GM12874 (cell line): ENCODE results near the gene RASGRF1.
A peak's percentile ranks its signal among the peaks of the same experiment; 100 is the strongest.

Source experiments
- TF ChIP-seq, protein P1 (sequence below): IDR thresholded peaks from 2 replicates; pipeline ENCODE4 v1.5.1; 2011; ENCODE audit warnings: low read depth, mild to moderate bottlenecking, control low read depth, low read length, moderate library complexity; ENCODE audit not compliant: insufficient read depth

Gene RASGRF1, protein sequence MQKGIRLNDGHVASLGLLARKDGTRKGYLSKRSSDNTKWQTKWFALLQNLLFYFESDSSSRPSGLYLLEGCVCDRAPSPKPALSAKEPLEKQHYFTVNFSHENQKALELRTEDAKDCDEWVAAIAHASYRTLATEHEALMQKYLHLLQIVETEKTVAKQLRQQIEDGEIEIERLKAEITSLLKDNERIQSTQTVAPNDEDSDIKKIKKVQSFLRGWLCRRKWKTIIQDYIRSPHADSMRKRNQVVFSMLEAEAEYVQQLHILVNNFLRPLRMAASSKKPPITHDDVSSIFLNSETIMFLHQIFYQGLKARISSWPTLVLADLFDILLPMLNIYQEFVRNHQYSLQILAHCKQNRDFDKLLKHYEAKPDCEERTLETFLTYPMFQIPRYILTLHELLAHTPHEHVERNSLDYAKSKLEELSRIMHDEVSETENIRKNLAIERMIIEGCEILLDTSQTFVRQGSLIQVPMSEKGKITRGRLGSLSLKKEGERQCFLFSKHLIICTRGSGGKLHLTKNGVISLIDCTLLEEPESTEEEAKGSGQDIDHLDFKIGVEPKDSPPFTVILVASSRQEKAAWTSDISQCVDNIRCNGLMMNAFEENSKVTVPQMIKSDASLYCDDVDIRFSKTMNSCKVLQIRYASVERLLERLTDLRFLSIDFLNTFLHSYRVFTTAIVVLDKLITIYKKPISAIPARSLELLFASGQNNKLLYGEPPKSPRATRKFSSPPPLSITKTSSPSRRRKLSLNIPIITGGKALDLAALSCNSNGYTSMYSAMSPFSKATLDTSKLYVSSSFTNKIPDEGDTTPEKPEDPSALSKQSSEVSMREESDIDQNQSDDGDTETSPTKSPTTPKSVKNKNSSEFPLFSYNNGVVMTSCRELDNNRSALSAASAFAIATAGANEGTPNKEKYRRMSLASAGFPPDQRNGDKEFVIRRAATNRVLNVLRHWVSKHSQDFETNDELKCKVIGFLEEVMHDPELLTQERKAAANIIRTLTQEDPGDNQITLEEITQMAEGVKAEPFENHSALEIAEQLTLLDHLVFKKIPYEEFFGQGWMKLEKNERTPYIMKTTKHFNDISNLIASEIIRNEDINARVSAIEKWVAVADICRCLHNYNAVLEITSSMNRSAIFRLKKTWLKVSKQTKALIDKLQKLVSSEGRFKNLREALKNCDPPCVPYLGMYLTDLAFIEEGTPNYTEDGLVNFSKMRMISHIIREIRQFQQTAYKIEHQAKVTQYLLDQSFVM (N-terminal part only)

DNA sequence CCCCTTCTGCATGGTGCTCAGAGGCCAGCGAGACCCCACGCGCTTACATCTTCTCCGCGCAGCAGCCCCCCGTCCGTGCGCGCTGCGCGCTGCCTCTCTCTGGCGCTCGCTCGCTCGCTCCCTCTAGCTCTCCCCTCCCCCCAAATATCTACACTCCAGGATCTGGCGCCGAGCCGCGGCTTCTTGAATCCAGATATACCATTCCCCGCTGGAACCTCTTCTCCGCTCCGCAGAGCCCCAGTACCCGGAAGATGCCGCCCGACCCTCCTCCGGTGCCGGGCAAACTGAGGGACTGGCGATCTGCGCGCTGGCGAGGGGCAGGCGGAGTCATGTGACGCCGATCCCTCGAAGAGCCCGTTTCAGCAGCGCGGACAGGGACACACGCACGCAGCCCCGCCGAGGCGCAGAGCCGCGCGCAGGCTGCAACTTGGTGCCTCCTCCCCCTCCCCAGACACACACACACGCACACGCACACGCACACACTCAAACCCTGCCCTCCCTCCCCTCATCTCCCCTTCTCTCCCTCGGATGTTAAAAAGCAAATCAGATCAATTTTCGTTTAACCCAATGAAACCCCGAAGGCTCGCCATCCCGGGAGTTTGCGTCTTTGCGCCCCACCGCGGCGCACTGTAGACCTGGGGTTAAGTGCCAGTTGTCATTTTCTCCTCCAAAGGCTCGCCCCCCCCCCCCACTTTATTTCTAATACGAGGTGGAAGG lies at the start of gene RASGRF1:
Gene RASGRF1, minus strand, starts transcription at position 294 of the 717 bp plus-strand sequence. Its CDS starts 282 bp downstream, at position 12.
- TF ChIP-seq, protein P1, sequence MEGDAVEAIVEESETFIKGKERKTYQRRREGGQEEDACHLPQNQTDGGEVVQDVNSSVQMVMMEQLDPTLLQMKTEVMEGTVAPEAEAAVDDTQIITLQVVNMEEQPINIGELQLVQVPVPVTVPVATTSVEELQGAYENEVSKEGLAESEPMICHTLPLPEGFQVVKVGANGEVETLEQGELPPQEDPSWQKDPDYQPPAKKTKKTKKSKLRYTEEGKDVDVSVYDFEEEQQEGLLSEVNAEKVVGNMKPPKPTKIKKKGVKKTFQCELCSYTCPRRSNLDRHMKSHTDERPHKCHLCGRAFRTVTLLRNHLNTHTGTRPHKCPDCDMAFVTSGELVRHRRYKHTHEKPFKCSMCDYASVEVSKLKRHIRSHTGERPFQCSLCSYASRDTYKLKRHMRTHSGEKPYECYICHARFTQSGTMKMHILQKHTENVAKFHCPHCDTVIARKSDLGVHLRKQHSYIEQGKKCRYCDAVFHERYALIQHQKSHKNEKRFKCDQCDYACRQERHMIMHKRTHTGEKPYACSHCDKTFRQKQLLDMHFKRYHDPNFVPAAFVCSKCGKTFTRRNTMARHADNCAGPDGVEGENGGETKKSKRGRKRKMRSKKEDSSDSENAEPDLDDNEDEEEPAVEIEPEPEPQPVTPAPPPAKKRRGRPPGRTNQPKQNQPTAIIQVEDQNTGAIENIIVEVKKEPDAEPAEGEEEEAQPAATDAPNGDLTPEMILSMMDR, result no peak

DNA sequence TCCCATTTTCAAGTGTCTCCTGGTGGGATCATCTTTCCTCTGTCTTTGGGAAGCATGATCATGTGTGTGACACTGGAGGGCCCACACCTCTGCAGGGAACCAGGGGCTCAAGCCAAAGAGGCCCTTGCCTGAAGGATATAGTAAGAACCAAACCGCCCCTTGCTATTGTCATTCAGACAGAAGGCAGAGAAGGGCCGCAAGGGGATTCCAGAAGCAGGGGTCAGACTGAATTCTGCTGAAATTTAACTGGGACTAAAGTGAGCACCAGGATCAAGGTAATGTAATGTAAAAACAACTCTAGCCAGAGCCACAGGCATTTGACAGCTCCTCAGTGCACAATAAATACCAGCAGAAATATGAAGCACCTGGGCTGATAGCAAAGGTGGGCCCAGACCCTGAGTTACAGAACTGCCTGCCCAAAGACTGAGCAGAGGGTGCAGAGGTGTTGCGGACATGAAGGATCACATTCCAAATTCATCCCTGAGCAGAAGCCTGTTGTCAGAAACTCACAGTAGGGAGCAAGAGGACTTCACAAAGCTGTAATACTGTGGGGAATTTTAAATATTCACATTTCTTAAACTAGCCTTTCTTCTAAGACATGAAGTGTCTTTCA lies 46.0 kb upstream of the RASGRF1 start:
- TF ChIP-seq, protein P1, result no peak

DNA sequence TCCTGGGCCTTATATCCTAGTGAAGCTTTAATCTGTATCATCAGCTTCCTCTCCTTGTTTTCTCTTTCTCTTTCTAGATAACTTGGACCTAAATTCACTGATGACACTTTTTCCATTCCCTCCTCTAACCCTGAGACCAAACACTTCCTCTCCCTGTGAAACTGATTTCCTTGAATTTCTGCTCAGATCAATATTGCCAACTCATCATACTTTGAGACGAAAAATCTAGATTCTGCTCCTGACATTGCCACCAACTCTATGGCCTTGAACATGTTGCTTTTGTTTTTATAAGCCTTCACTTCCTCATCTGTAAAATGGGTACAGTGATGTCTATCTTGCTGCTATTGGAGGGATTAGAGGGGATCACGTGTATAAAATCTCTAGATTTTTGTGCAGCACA lies 42.7 kb upstream of the RASGRF1 start:
- TF ChIP-seq, protein P1, result no peak

DNA sequence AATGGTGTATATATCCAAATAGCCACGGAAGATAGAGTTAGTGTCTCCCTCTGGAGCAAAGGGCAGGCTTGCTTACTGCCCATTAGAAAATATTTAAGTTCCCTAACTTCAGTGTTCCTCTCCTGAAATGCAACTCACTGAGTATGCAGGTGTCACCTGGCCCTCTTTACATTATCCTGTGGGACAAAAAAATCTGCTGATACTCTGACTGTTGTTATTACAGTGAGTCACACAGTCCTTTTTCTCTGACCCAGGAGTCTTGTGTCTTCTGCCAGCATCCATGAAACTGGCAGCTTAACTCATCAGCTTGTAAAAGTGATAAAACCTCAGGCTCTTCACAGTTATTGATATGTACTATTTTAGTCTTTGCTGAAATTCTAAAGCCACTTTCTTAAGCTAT lies 42.2 kb upstream of the RASGRF1 start:
- TF ChIP-seq, protein P1, result no peak

DNA sequence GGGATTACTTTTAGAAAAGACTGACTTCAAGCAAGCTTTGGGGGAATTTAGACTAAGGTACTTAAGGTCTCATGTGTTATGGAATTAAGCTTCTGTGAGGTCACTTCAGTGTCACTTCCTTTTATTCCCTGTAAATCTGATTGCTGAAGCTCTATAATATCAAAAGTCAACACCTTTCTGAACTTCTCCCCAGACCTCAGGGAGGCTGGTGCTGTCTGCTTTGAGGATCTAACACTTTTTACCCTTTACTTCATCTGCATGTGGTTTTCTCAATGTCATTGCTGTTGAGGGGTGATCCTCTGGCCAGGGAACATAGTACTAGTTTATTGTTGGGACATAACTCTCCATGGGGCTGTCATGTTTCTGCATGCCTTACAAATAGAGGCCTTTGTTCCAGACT lies 41.8 kb upstream of the RASGRF1 start:
- TF ChIP-seq, protein P1, result no peak

DNA sequence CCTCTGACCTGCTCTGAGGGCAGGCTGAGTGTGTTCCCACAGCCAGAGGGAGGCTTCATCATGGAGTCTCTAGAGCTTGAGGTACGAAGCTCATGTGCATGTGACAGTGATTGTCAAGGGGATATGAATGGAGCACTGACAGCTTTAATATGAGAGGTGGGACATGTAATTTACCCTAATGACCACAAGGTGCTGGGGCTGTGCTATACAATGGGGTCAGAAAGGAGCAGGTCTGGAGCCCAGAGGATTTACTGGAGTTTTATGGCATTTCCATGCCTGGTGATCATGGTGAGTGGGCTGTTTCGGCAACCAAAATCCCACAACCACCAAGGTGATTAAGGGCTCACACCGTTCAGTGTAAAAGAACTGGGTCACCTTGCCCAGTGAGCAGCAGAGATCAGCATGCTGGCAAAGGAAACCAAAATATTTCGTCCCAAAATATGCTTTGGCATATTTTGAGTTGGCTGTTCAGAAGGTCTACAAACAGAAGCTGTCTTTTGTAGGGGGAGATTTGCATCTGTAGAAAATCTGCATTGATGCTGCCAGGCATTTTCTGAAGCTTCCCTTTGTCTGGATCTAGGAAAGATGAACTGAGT lies 40.1 kb upstream of the RASGRF1 start:
- TF ChIP-seq, protein P1, result 0 out of 2 replicates have a peak, but pooled peaks have one; percentile 22
